Body of pancreas (tissue), 4 donors: Measurements from ENCODE around the gene VN1R4. TPM values are rescaled to one million over a fixed set of nuclear protein-coding genes. Genes with fewer than 3 reads are reported as not detected.
"Not testable (repeated sequence)": the region's sequence is repeated elsewhere in the genome, so short reads cannot be mapped to it uniquely, and the experiment has no call there.

Experiments used
- ATAC-seq: fragments of 150-250 bp; one replicate; pipeline ENCODE4 v1.9.1; 2016
- DNase-seq, 4 donors: peaks; one replicate each; pipeline ENCODE4 v3.0.0-alpha.2; 2019
- H3K27ac ChIP-seq, 4 donors: fragments of 200-600 bp; sonication (generic); 1 replicate in 3 of 4; 2 replicates in 1 of 4; pipeline versions ENCODE4 v1.5.1 to v1.6.1; 2016 to 2019; ENCODE audit warnings: mild to moderate bottlenecking in 1 of 4, mixed read lengths in 1 of 4, moderate library complexity in 1 of 4
- H3K27me3 ChIP-seq, 2 donors: fragments of 200-600 bp; sonication (generic); one replicate each; pipeline ENCODE4 v1.6.0; 2016; ENCODE audit warnings: mild to moderate bottlenecking in 1 of 2
- H3K36me3 ChIP-seq, 2 donors: fragments of 200-600 bp; sonication (generic); replicated peaks in 1 of 2; 2 replicates each; pipeline ENCODE4 v1.5.1; 2016; ENCODE audit warnings: low read depth in 2 of 2; ENCODE audit not compliant: insufficient read depth in 1 of 2
- H3K4me1 ChIP-seq: fragments of 200-600 bp; sonication (generic); one replicate; pipeline ENCODE4 v1.6.0; 2016
- H3K4me3 ChIP-seq, 2 donors: fragments of 200-600 bp; sonication (generic); 1 replicate in 1 of 2; 2 replicates in 1 of 2; pipeline ENCODE4 v1.5.1; 2016 to 2019
- H3K9me3 ChIP-seq, 3 donors: fragments of 200-600 bp; sonication (generic); 1 replicate in 2 of 3; 2 replicates in 1 of 3; pipeline ENCODE4 v1.5.1; 2016
- CTCF ChIP-seq, 7 experiments: fragments of 450-650 bp in 4 of 7; fragments of 200-600 bp in 3 of 7; sonication (generic) in 3 of 7; IDR thresholded peaks; one replicate each; pipeline ENCODE4 v1.5.1; 2016 to 2019; ENCODE audit warnings: antibody characterized with exemption in 7 of 7
- POLR2A ChIP-seq, 3 donors: fragments of 450-650 bp; IDR thresholded peaks; one replicate each; pipeline ENCODE4 v1.6.1; 2016; ENCODE audit warnings: antibody characterized with exemption in 3 of 3, mild to moderate bottlenecking in 2 of 3
- WGBS, 2 donors: methylation state at CpG; one replicate each; pipeline ENCODE4 v1.1.5; 2017; 5-methylcytosine and 5-hydroxymethylcytosine counted together
- intact Hi-C: fragments of 100-400 bp; cut with DNase I; formaldehyde crosslinking; loops from one replicate; pipeline ENCODE4 v1.15.1; 2023
- total RNA-seq, 2 donors: library from RNA; depleted of rRNA; stranded (reverse); fragments of >200 nt; gene quantifications; one replicate each; pipeline ENCODE4 v1.1.0, GENCODE V29; 2016

The VN1R4 gene
- total RNA-seq, 2 donors from 2014 or later = not detected

GRCh38 chr19:53254411-53255341, 12.8 kb downstream of the VN1R4 start, which contains the start of gene ZNF677:
ZNF677 (minus strand) TSS chr19:53254873; CDS start chr19:53251550, 3,323 bp downstream.
- ATAC-seq = peak; percentile 98
- H3K4me3 ChIP-seq = peak within 1 kb of the TSS; percentile 34 to 38
- intact Hi-C loops = no loop called here
- H3K36me3 ChIP-seq = peaks cover 0 to 6% of the 10 kb centered on the region in 2 donors
- H3K9me3 ChIP-seq = peaks cover 0 to 8% (median 0%) of the 10 kb centered on the region in 3 donors
- no peaks in the 10 kb centered on the region for H3K4me1 ChIP-seq
- peak within 1 kb of the TSS in 3 of 4 donors; percentile 32 to 76 (median 66) for H3K27ac ChIP-seq
- no peak for TF ChIP-seq CTCF (IDR thresholded peaks at IDR 0.05)
- TF ChIP-seq POLR2A (IDR thresholded peaks at IDR 0.05) = peak in 2 of 3 donors; percentile 53 to 65
- peak; percentile 83 to 91 (median 85) for DNase-seq
- no peaks in the 10 kb centered on the region for H3K27me3 ChIP-seq
- WGBS, 2 donors = 1 to 5% methylated on average over 43 to 65 of the region's 72 CpGs

- H3K9me3 ChIP-seq = peaks cover 0 to 39% (median 0%) of the 10 kb centered on the region in 3 donors
- H3K4me3 ChIP-seq = no peak overlapping the region
- TF ChIP-seq POLR2A (IDR thresholded peaks at IDR 0.05) (no peak), CTCF (IDR thresholded peaks at IDR 0.05) (no peak)
- DNase-seq (no peak), ATAC-seq (no peak)
- intact Hi-C loops = no loop called here
- no peaks in the 10 kb centered on the region for H3K27me3 ChIP-seq
- 79 to 93% methylated on average over 1 of the region's 1 CpG for WGBS, 2 donors
- H3K4me1 ChIP-seq = no peaks in the 10 kb centered on the region
- H3K36me3 ChIP-seq = peaks cover 0 to 15% of the 10 kb centered on the region in 2 donors
- no peak overlapping the region for H3K27ac ChIP-seq
Measured at GRCh38 chr19:53246498-53246897, 21.0 kb downstream of the VN1R4 start.

GRCh38 chr19:53237114-53237777, 30.3 kb downstream of the VN1R4 start:
- TF ChIP-seq POLR2A (IDR thresholded peaks at IDR 0.05) (no peak), CTCF (IDR thresholded peaks at IDR 0.05) (no peak)
- Histone ChIP-seq H3K27ac (no peak overlapping the region), H3K36me3 (peaks cover 9 to 15% of the 10 kb centered on the region in 2 donors), H3K4me3 (no peak overlapping the region), H3K4me1 (no peaks in the 10 kb centered on the region), H3K9me3 (peaks cover 0 to 75% (median 2%) of the 10 kb centered on the region in 3 donors), H3K27me3 (no peaks in the 10 kb centered on the region)
- ATAC-seq (no peak), DNase-seq (no peak)
- intact Hi-C loops = no loop called here
- 81 to 90% methylated on average over 4 of the region's 4 CpGs for WGBS, 2 donors

GRCh38 chr19:53224606-53225005, 42.9 kb downstream of the VN1R4 start:
- ATAC-seq (no peak), DNase-seq (no peak)
- Histone ChIP-seq H3K36me3 (no peaks in the 10 kb centered on the region), H3K27me3 (no peaks in the 10 kb centered on the region), H3K9me3 (peaks cover 0 to 46% (median 0%) of the 10 kb centered on the region in 3 donors), H3K4me1 (no peaks in the 10 kb centered on the region), H3K27ac (no peak overlapping the region), H3K4me3 (no peak overlapping the region)
- TF ChIP-seq POLR2A (IDR thresholded peaks at IDR 0.05) (no peak), CTCF (IDR thresholded peaks at IDR 0.05) (no peak)
- intact Hi-C loops = no loop called here
- WGBS, 2 donors = 95 to 98% methylated on average over 11 to 18 of the region's 20 CpGs

DNA sequence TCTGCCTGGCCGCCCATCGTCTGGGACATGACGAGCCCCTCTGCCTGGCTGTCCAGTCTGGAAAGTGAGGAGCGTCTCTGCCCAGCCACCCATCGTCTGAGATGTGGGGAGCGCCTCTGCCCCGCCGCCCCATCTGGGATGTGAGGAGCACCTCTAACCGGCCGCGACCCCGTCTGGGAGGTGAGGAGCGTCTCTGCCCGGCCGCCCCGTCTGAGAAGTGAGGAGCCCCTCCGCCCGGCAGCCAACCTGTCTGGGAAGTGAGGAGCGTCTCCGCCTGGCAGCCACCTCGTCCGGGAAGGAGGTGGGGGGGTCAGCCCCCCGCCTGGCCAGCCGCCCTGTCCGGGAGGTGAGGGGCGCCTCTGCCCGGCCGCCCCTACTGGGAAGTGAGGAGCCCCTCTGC, 44.8 kb downstream of the VN1R4 start:
- H3K27me3 ChIP-seq, H3K4me3 ChIP-seq, H3K36me3 ChIP-seq, H3K4me1 ChIP-seq, ATAC-seq, H3K27ac ChIP-seq, intact Hi-C loops, DNase-seq: not testable (repeated sequence)
- WGBS, 2 donors = no CpG with 5 or more reads among the region's 28 CpGs
- H3K9me3 ChIP-seq = peaks cover 0 to 50% (median 0%) of the 10 kb centered on the region in 3 donors
